Lung (tissue), 12 donors: ENCODE data around the gene LIMCH1. TPM values are rescaled to one million over a fixed set of nuclear protein-coding genes. Genes with fewer than 3 reads are reported as not detected.
A peak's percentile ranks its signal among the peaks of the same experiment; 100 is the strongest.

Experiments used
- ATAC-seq: fragments of 200-7000 bp; cut with Tn5 transposase; one replicate; pipeline ENCODE4 v1.9.1; 2020; ENCODE audit warnings: moderate number of reproducible peaks; ENCODE audit not compliant: insufficient read depth, low FRiP score
- DNase-seq, 3 donors: peaks; one replicate each; pipeline ENCODE4 v3.0.0-alpha.2; 2013 to 2017
- H3K27ac ChIP-seq, 2 donors: one replicate each; pipeline ENCODE4 v1.5.1; 2013; ENCODE audit warnings: mild to moderate bottlenecking in 2 of 2, moderate library complexity in 2 of 2, control low read depth in 1 of 2, inconsistent platforms in 1 of 2, low read depth in 1 of 2, low read length in 1 of 2
- H3K27me3 ChIP-seq, 3 donors: one replicate each; pipeline ENCODE4 v1.5.1; 2013; ENCODE audit warnings: low read length in 2 of 3; ENCODE audit not compliant: control insufficient read depth in 3 of 3, insufficient read depth in 3 of 3
- H3K36me3 ChIP-seq, 4 donors: one replicate each; pipeline ENCODE4 v1.5.1; 2013; ENCODE audit warnings: low read length in 4 of 4, mild to moderate bottlenecking in 1 of 4, moderate library complexity in 1 of 4; ENCODE audit not compliant: control insufficient read depth in 4 of 4, insufficient read depth in 4 of 4
- H3K4me1 ChIP-seq, 5 donors: one replicate each; pipeline ENCODE4 v1.5.1; 2013; ENCODE audit warnings: low read length in 5 of 5, mild to moderate bottlenecking in 2 of 5, moderate library complexity in 1 of 5; ENCODE audit not compliant: control insufficient read depth in 5 of 5, insufficient read depth in 5 of 5
- H3K4me3 ChIP-seq: one replicate; pipeline ENCODE4 v1.5.1; 2013; ENCODE audit warnings: mild to moderate bottlenecking, control low read depth, moderate library complexity
- H3K9ac ChIP-seq, 2 donors: one replicate each; pipeline ENCODE4 v1.5.1; 2013; ENCODE audit warnings: low read length in 2 of 2, control low read depth in 1 of 2; ENCODE audit not compliant: insufficient read depth in 1 of 2
- H3K9me3 ChIP-seq, 4 donors: one replicate each; pipeline ENCODE4 v1.5.1; 2013; ENCODE audit warnings: low read length in 3 of 4, mild to moderate bottlenecking in 1 of 4, moderate library complexity in 1 of 4; ENCODE audit not compliant: control insufficient read depth in 4 of 4, insufficient read depth in 3 of 4
- WGBS, 2 donors: extraction: QIAGEN DNeasy Blood & Tissue Kit; methylation state at CpG; one replicate each; pipeline ENCODE4 v1.1.7; 2013; 5-methylcytosine and 5-hydroxymethylcytosine counted together
- polyA plus RNA-seq, 2 donors: library from polyadenylated mRNA; stranded (reverse); fragments of 200-250 nt; gene quantifications; one replicate each; pipeline ENCODE4 v1.2.1, GENCODE V29; 2013
- total RNA-seq, 2 donors: library from RNA; depleted of rRNA in 1 of 2; stranded (reverse); fragments of >200 nt in 1 of 2; gene quantifications; one replicate each; pipeline ENCODE4 v1.2.1, GENCODE V29; 2014 to 2021
- TF ChIP-seq, protein P1 (sequence below): IDR thresholded peaks from 2 replicates; pipeline ENCODE4 v1.5.1; 2012; ENCODE audit warnings: mild to moderate bottlenecking; ENCODE audit errors: control extremely low read depth, extremely low read depth
- donor health status: control.
- donor health status: control.
- donor health status: Bipolar disorder and iron deficiency.
- donor health status: healthy.
- donor health status: DM: yes; HTN: yes; CAD: no.

The LIMCH1 gene
- total and polyA plus RNA-seq, 4 donors, result 43.4 to 299 (median 128) TPM

DNA sequence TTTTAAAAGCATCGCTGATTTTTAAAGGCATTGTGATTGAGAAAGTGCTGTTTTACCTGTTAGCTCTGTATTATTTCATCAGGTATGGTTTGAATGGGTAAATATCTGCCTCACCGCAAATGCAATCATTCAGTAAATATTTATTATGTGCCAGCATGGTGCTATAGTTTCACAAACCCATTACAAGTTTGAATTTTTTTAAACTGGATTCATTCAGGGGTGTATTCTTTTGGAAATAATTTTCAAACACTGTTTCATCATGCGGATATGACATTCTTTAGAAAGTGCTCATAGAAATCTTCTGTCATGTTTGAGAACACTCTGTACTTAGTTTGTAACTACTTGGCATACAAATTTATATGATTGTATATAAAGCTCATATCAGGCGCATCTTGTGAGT is 37.2 kb downstream of the LIMCH1 start:
- TF ChIP-seq, protein P1, sequence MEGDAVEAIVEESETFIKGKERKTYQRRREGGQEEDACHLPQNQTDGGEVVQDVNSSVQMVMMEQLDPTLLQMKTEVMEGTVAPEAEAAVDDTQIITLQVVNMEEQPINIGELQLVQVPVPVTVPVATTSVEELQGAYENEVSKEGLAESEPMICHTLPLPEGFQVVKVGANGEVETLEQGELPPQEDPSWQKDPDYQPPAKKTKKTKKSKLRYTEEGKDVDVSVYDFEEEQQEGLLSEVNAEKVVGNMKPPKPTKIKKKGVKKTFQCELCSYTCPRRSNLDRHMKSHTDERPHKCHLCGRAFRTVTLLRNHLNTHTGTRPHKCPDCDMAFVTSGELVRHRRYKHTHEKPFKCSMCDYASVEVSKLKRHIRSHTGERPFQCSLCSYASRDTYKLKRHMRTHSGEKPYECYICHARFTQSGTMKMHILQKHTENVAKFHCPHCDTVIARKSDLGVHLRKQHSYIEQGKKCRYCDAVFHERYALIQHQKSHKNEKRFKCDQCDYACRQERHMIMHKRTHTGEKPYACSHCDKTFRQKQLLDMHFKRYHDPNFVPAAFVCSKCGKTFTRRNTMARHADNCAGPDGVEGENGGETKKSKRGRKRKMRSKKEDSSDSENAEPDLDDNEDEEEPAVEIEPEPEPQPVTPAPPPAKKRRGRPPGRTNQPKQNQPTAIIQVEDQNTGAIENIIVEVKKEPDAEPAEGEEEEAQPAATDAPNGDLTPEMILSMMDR, result no peak
- H3K4me3 ChIP-seq, result no peak overlapping the region
- ATAC-seq (peak; percentile 5), DNase-seq (no peak)
- no peaks in the 10 kb centered on the region for H3K27me3 ChIP-seq
- peaks cover 2 to 39% (median 29%) of the 10 kb centered on the region in 5 donors for H3K4me1 ChIP-seq
- no peaks in the 10 kb centered on the region for H3K9me3 ChIP-seq
- no peak overlapping the region for H3K9ac ChIP-seq
- WGBS, 2 donors, result 78 to 92% methylated on average over 4 of the region's 4 CpGs
- H3K27ac ChIP-seq, result peak overlapping the region in 1 of 2 donors; percentile 78
- H3K36me3 ChIP-seq, result peaks cover 0 to 4% (median 1%) of the 10 kb centered on the region in 4 donors

DNA sequence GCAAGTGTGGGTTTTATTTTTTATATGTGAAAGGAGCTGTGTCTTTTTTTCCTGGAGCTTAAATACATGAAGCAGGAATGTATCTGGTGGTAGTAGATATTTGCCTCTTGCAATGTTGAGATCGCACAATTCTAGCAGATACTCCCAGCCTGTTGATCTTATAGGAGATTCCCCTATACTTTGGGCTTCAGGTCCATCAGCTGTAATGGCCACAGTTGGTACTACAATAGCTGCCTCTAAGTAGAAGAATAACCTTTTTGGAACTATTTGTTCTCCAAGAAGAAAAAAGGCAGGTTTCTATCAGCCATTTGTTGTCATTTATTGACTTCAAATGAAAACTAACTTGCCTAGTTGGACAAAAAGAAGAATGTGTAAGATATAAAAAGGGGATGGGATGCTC is 37.7 kb downstream of the LIMCH1 start:
- Histone ChIP-seq H3K4me3 (no peak overlapping the region), H3K27me3 (no peaks in the 10 kb centered on the region), H3K9ac (no peak overlapping the region), H3K27ac (peak overlapping the region in 1 of 2 donors; percentile 78), H3K9me3 (no peaks in the 10 kb centered on the region), H3K4me1 (peaks cover 2 to 35% (median 27%) of the 10 kb centered on the region in 5 donors), H3K36me3 (peaks cover 0 to 4% (median 0%) of the 10 kb centered on the region in 4 donors)
- DNase-seq (no peak), ATAC-seq (no peak)
- WGBS, 2 donors, result 91 to 94% methylated on average over 1 of the region's 1 CpG
- TF ChIP-seq, protein P1, result no peak

DNA sequence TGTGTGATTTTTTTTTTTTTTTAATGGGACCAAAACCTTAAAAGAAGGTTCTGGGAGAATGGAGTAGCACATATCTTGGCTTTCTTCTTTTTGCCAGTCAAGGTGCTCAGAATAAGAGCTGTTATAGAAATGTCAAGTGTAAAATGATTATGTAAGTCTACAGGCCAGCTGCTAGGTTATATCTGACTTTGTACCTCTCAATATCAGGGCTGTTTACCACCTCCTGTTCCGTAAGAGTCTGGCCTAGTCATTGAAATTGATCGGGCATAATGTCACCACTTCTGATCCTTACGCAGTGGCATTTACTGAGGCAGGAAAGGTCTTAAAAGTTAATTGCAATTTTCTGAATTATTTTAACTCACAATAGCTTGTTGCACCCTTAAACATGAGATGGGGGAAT is 41.1 kb downstream of the LIMCH1 start:
- Histone ChIP-seq H3K4me3 (no peak overlapping the region), H3K27me3 (no peaks in the 10 kb centered on the region), H3K9ac (no peak overlapping the region), H3K36me3 (peaks cover 0 to 6% (median 0%) of the 10 kb centered on the region in 4 donors), H3K4me1 (peaks cover 0 to 17% (median 8%) of the 10 kb centered on the region in 5 donors), H3K9me3 (peaks cover 0 to 2% (median 0%) of the 10 kb centered on the region in 4 donors), H3K27ac (no peak overlapping the region)
- ATAC-seq (peak; percentile 41), DNase-seq (no peak)
- TF ChIP-seq, protein P1, result no peak
- 60 to 84% methylated on average over 3 of the region's 3 CpGs for WGBS, 2 donors

DNA sequence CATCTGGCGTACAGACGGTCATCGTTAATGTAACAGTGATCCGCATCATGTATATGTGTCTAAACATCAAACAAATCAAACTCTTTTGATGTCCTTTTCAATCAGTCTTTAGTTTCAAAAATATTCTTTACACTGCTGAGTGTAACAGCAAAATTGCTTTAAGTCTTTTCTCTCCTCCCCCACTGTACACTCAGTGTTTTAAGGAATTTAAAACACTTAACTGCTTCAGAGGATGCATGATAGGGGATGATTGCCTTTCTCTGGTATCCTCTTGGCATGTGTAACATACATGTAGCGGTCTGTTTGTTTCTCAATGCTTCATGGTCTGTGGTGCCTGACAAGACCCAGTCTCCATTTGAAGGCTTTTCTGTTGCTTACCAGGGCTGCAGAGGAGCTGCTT is 41.6 kb downstream of the LIMCH1 start:
- H3K9me3 ChIP-seq, result peaks cover 0 to 5% (median 0%) of the 10 kb centered on the region in 4 donors
- H3K36me3 ChIP-seq, result peaks cover 0 to 6% (median 1%) of the 10 kb centered on the region in 4 donors
- TF ChIP-seq, protein P1, result no peak
- 69 to 71% methylated on average over 5 of the region's 5 CpGs for WGBS, 2 donors
- H3K4me3 ChIP-seq, result no peak overlapping the region
- no peak overlapping the region for H3K27ac ChIP-seq
- no peak overlapping the region for H3K9ac ChIP-seq
- DNase-seq, result peak in 2 of 3 donors; percentile 54 to 66
- no peak for ATAC-seq
- H3K4me1 ChIP-seq, result peaks cover 0 to 17% (median 8%) of the 10 kb centered on the region in 5 donors
- no peaks in the 10 kb centered on the region for H3K27me3 ChIP-seq
